Measurements from ENCODE around the gene GXYLT2. TPM values are rescaled to one million over a fixed set of nuclear protein-coding genes. Genes with fewer than 3 reads are reported as not detected.
"Not testable (repeated sequence)": the region's sequence is repeated elsewhere in the genome, so short reads cannot be mapped to it uniquely, and the experiment has no call there.

Gene GXYLT2
- total RNA-seq, 1 experiment from 2014 or later, result 4.8 TPM

DNA sequence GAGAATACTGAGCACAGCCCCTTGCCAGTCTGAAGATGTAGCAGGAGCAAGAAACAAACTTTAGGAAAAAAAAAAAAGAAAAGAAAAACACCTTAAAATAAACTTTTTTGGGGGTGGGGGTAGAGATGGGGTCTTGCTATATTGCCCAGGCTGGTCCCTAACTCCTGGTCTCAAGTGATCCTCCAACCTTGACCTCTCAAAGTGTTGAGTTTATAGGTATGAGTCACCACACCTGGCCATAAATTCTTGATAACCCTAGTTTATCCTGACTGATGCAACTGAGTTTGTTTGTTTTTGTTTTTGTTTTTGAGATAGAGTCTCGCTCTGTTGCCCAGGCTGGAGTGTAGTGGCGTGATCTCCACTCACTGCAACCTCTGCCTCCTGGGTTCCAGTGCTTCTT is 28.4 kb downstream of the GXYLT2 start:
- BruUV-seq (replicated peaks), result no TSS peak
- Mint-ChIP-seq H3K9me3 (ENCODE audit: unreplicated experiment) (no peaks in the 10 kb centered on the region), H3K4me1 (ENCODE audit: low read depth, unreplicated experiment) (no peaks in the 10 kb centered on the region), H3K27me3 (ENCODE audit: insufficient read depth, unreplicated experiment) (no peaks in the 10 kb centered on the region), H3K27ac (ENCODE audit: unreplicated experiment) (no peak overlapping the region), H3K36me3 (ENCODE audit: insufficient read depth, unreplicated experiment) (no peaks in the 10 kb centered on the region), H3K4me3 (ENCODE audit: unreplicated experiment) (no peak overlapping the region)
- ChIA-PET POLR2A (no interaction called here), CTCF (no interaction called here)
- Histone ChIP-seq H3K4me1 (no peaks in the 10 kb centered on the region), H3K27me3 (replicated peaks; ENCODE audit: control insufficient read depth, insufficient read depth, low read length) (no peaks in the 10 kb centered on the region), H3K36me3 (ENCODE audit: control insufficient read depth, insufficient read depth, low read length) (no peaks in the 10 kb centered on the region), H3K4me3 (ENCODE audit: low read depth, low read length) (no peak overlapping the region), H3K9me3 (no peaks in the 10 kb centered on the region)
- TF ChIP-seq, protein P1, sequence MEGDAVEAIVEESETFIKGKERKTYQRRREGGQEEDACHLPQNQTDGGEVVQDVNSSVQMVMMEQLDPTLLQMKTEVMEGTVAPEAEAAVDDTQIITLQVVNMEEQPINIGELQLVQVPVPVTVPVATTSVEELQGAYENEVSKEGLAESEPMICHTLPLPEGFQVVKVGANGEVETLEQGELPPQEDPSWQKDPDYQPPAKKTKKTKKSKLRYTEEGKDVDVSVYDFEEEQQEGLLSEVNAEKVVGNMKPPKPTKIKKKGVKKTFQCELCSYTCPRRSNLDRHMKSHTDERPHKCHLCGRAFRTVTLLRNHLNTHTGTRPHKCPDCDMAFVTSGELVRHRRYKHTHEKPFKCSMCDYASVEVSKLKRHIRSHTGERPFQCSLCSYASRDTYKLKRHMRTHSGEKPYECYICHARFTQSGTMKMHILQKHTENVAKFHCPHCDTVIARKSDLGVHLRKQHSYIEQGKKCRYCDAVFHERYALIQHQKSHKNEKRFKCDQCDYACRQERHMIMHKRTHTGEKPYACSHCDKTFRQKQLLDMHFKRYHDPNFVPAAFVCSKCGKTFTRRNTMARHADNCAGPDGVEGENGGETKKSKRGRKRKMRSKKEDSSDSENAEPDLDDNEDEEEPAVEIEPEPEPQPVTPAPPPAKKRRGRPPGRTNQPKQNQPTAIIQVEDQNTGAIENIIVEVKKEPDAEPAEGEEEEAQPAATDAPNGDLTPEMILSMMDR (IDR thresholded peaks at IDR 0.05; ENCODE audit: insufficient read depth in 1 of 2, low read depth in 1 of 2, low read length in 1 of 2, severe bottlenecking in 1 of 2, unreplicated experiment in 1 of 2), result no peak
- no peak for DNase-seq
- intact Hi-C loops (cut with micrococcal nuclease; ENCODE audit: unreplicated experiment), result no loop called here

DNA sequence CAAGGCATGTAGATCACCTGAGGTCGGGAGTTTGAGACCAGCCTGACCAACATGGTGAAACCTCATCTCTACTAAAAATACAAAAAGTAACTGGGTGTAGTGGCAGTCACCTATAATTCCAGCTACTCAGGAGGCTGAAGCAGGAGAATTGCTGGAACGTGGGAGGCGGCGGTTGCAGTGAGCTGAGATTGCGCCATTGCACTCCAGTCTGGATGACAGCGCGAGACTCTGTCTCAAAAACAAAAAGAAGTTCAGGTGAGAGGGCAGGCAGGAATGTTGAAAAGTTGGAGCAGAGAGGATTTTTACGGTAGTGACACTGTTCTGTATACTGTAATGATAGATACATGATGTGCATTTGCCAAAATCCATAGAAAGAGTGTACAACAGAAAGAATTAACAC is 31.7 kb downstream of the GXYLT2 start:
- peak in 1 of 2 experiments; percentile 8 for DNase-seq
- H3K27ac Mint-ChIP-seq (ENCODE audit: unreplicated experiment), result no peak overlapping the region
- H3K36me3 Mint-ChIP-seq (ENCODE audit: insufficient read depth, unreplicated experiment), result no peaks in the 10 kb centered on the region
- intact Hi-C loops (cut with micrococcal nuclease; ENCODE audit: unreplicated experiment), result no loop called here
- no peaks in the 10 kb centered on the region for H3K27me3 Mint-ChIP-seq (ENCODE audit: insufficient read depth, unreplicated experiment)
- no peaks in the 10 kb centered on the region for H3K4me1 Mint-ChIP-seq (ENCODE audit: low read depth, unreplicated experiment)
- Histone ChIP-seq H3K36me3 (ENCODE audit: control insufficient read depth, insufficient read depth, low read length) (no peaks in the 10 kb centered on the region), H3K9me3 (no peaks in the 10 kb centered on the region), H3K4me1 (no peaks in the 10 kb centered on the region), H3K27me3 (replicated peaks; ENCODE audit: control insufficient read depth, insufficient read depth, low read length) (no peaks in the 10 kb centered on the region), H3K4me3 (ENCODE audit: low read depth, low read length) (no peak overlapping the region)
- BruUV-seq (replicated peaks), result no TSS peak
- ChIA-PET POLR2A (no interaction called here), CTCF (no interaction called here)
- H3K4me3 Mint-ChIP-seq (ENCODE audit: unreplicated experiment), result no peak overlapping the region
- TF ChIP-seq, protein P1 (IDR thresholded peaks at IDR 0.05; ENCODE audit: insufficient read depth in 1 of 2, low read depth in 1 of 2, low read length in 1 of 2, severe bottlenecking in 1 of 2, unreplicated experiment in 1 of 2), result no peak
- no peaks in the 10 kb centered on the region for H3K9me3 Mint-ChIP-seq (ENCODE audit: unreplicated experiment)

DNA sequence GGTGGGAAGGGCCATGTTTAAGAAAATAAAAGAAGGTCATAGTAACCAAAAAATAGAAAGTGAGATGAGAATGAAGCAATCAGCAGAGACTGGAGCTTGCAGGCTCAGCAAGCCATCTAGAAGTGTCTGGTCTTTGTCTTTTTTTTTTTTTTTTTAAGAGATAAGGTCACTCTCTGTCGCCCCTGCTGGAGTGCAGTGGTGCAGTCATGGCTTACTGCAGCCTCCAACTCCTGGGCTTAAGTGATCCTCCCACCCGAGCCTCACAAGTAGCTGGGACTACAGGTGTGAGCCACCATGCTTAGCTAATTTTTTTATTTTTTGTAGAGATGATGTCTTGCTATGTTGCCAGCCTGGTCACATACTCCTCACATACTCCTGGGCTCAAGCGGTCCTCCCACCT is 36.2 kb downstream of the GXYLT2 start:
- intact Hi-C loops (cut with micrococcal nuclease; ENCODE audit: unreplicated experiment), result no loop called here
- no peak overlapping the region for H3K4me3 ChIP-seq (ENCODE audit: low read depth, low read length)
- POLR2A ChIA-PET, result interaction anchor here (0.6 kb wide), 1 partner anchor 97 kb away, joined by 5 read pairs; no protein-coding TSS in a partner anchor
- H3K9me3 ChIP-seq, result no peaks in the 10 kb centered on the region
- H3K36me3 Mint-ChIP-seq (ENCODE audit: insufficient read depth, unreplicated experiment), result no peaks in the 10 kb centered on the region
- BruUV-seq (replicated peaks), result no TSS peak
- no peaks in the 10 kb centered on the region for H3K4me1 ChIP-seq
- H3K27me3 Mint-ChIP-seq (ENCODE audit: insufficient read depth, unreplicated experiment), result no peaks in the 10 kb centered on the region
- no peaks in the 10 kb centered on the region for H3K36me3 ChIP-seq (ENCODE audit: control insufficient read depth, insufficient read depth, low read length)
- H3K9me3 Mint-ChIP-seq (ENCODE audit: unreplicated experiment), result no peaks in the 10 kb centered on the region
- no peaks in the 10 kb centered on the region for H3K4me1 Mint-ChIP-seq (ENCODE audit: low read depth, unreplicated experiment)
- CTCF ChIA-PET, result interaction anchor here (0.6 to 0.7 kb wide), 2 partner anchors 9 to 81 kb away, joined by 3 read pairs; no protein-coding TSS in a partner anchor
- H3K27ac Mint-ChIP-seq (ENCODE audit: unreplicated experiment), result no peak overlapping the region
- no peak overlapping the region for H3K4me3 Mint-ChIP-seq (ENCODE audit: unreplicated experiment)
- peak in 1 of 2 experiments; percentile 22 for DNase-seq
- no peaks in the 10 kb centered on the region for H3K27me3 ChIP-seq (replicated peaks; ENCODE audit: control insufficient read depth, insufficient read depth, low read length)
- TF ChIP-seq, protein P1 (IDR thresholded peaks at IDR 0.05; ENCODE audit: insufficient read depth in 1 of 2, low read depth in 1 of 2, low read length in 1 of 2, severe bottlenecking in 1 of 2, unreplicated experiment in 1 of 2), result no peak

DNA sequence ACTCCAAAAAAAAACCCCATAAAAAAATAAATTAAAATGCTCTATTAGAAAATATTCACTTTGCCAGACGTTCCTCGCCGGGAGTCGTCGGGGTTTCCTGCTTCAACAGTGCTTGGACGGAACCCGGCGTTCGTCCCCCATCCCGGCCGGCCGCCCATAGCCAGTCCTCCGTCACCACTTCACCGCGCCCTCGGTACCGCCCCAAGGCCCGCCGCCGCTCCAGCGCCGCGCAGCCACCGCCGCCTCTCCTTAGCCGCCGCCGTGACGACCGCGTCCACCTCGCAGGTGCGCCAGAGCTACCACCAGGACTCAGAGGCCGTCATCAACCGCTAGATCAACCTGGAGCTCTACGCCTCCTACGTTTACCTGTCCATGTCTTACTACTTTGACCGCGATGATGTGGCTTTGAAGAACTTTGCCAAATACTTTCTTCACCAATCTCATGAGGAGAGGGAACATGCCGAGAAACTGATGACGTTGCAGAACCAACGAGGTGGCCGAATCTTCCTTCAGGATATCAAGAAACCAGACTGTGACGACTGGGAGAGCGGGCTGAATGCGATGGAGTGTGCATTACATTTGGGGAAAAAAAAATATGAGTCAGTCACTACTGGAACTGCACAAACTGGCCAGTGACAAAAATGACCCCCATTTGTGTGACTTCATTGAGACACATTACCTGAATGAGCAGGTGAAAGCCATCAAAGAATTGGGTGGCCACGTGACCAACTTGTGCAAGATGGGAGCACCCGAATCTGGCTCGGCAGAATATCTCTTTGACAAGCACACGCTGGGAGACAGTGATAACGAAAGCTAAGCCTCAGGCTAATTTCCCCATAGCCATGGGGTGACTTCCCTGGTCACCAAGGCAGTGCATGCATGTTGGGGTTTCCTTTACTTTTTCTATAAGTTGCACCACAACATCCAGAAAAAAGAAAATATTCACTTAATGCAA is 41.2 kb downstream of the GXYLT2 start:
- H3K9me3 ChIP-seq; CTCF ChIA-PET; intact Hi-C loops (cut with micrococcal nuclease; ENCODE audit: unreplicated experiment); H3K4me1 ChIP-seq; H3K4me3 Mint-ChIP-seq (ENCODE audit: unreplicated experiment); POLR2A ChIA-PET; H3K27ac Mint-ChIP-seq (ENCODE audit: unreplicated experiment); H3K27me3 Mint-ChIP-seq (ENCODE audit: insufficient read depth, unreplicated experiment); H3K36me3 ChIP-seq (ENCODE audit: control insufficient read depth, insufficient read depth, low read length); H3K4me3 ChIP-seq (ENCODE audit: low read depth, low read length); H3K4me1 Mint-ChIP-seq (ENCODE audit: low read depth, unreplicated experiment); DNase-seq; H3K36me3 Mint-ChIP-seq (ENCODE audit: insufficient read depth, unreplicated experiment); H3K9me3 Mint-ChIP-seq (ENCODE audit: unreplicated experiment); H3K27me3 ChIP-seq (replicated peaks; ENCODE audit: control insufficient read depth, insufficient read depth, low read length); BruUV-seq (replicated peaks): not testable (repeated sequence)

Measured in Caco-2 (cell line).